BLaER1 (cell line): ENCODE measurements around the gene FOXS1.

Experiments used
- H3K27ac ChIP-seq: shearing (Covaris generic); formaldehyde crosslinking; 2 replicates; pipeline ENCODE4 v1.8.1; 2022
- H3K27me3 ChIP-seq: shearing (Covaris generic); formaldehyde crosslinking; 2 replicates; pipeline ENCODE4 v1.8.1; 2022
- H3K36me3 ChIP-seq: shearing (Covaris generic); formaldehyde crosslinking; 2 replicates; pipeline ENCODE4 v1.8.1; 2022
- H3K4me1 ChIP-seq: shearing (Covaris generic); formaldehyde crosslinking; 2 replicates; pipeline ENCODE4 v1.8.1; 2022
- H3K4me2 ChIP-seq: shearing (Covaris generic); formaldehyde crosslinking; 2 replicates; pipeline ENCODE4 v1.8.1; 2022
- H3K4me3 ChIP-seq: shearing (Covaris generic); formaldehyde crosslinking; 2 replicates; pipeline ENCODE4 v1.8.1; 2022
- H3K9ac ChIP-seq: shearing (Covaris generic); formaldehyde crosslinking; 2 replicates; pipeline ENCODE4 v1.8.1; 2022
- H3K9me3 ChIP-seq: shearing (Covaris generic); formaldehyde crosslinking; 2 replicates; pipeline ENCODE4 v1.8.1; 2022
- H4K20me1 ChIP-seq: shearing (Covaris generic); formaldehyde crosslinking; 2 replicates; pipeline ENCODE4 v1.8.1; 2022
- Cebpa-rat ChIP-seq: shearing (Covaris generic); IDR thresholded peaks from 2 replicates; pipeline ENCODE4 v1.8.1; 2022

Gene FOXS1

GRCh38 chr20:31845300-31845863 lies at the start of gene FOXS1:
Gene FOXS1, minus strand, starts transcription at chr20:31845604. Its CDS starts 62 bp downstream, at chr20:31845542.
- Histone ChIP-seq H4K20me1 (no peaks in the 10 kb centered on the region), H3K27ac (peak within 1 kb of the TSS; percentile 43; the same call in 1 of the 2 replicates), H3K4me3 (no peak within 1 kb of the TSS), H3K36me3 (no peaks in the 10 kb centered on the region), H3K27me3 (no peaks in the 10 kb centered on the region), H3K4me2 (peak within 1 kb of the TSS; percentile 85), H3K9ac (peak within 1 kb of the TSS; percentile 26; the same call in 1 of the 2 replicates), H3K9me3 (no peaks in the 10 kb centered on the region), H3K4me1 (peaks cover 49% of the 10 kb centered on the region)
- no peak for TF ChIP-seq Cebpa-rat

- no peaks in the 10 kb centered on the region for H3K27me3 ChIP-seq
- no peak overlapping the region for H3K9ac ChIP-seq
- H3K9me3 ChIP-seq = peaks cover 4% of the 10 kb centered on the region; the same call in 1 of the 2 replicates
- no peak overlapping the region for H3K4me3 ChIP-seq
- TF ChIP-seq Cebpa-rat = no peak
- H3K4me1 ChIP-seq = peaks cover 11% of the 10 kb centered on the region
- H4K20me1 ChIP-seq = no peaks in the 10 kb centered on the region
- no peak overlapping the region for H3K4me2 ChIP-seq
- H3K36me3 ChIP-seq = no peaks in the 10 kb centered on the region
- no peak overlapping the region for H3K27ac ChIP-seq
These were observed 45.2 kb upstream of the FOXS1 start for GRCh38 chr20:31890646-31891045.

GRCh38 chr20:31883829-31884228 lies 38.4 kb upstream of the FOXS1 start:
- no peak overlapping the region for H3K4me3 ChIP-seq
- peaks cover 25% of the 10 kb centered on the region for H3K4me1 ChIP-seq
- no peak overlapping the region for H3K27ac ChIP-seq
- H4K20me1 ChIP-seq = no peaks in the 10 kb centered on the region
- no peaks in the 10 kb centered on the region for H3K36me3 ChIP-seq
- no peaks in the 10 kb centered on the region for H3K27me3 ChIP-seq
- no peaks in the 10 kb centered on the region for H3K9me3 ChIP-seq
- TF ChIP-seq Cebpa-rat = no peak
- no peak overlapping the region for H3K9ac ChIP-seq
- no peak overlapping the region for H3K4me2 ChIP-seq

- Histone ChIP-seq H3K27ac (no peak overlapping the region; the same call in 1 of the 2 replicates), H3K4me3 (no peak overlapping the region), H3K27me3 (no peaks in the 10 kb centered on the region), H3K36me3 (no peaks in the 10 kb centered on the region), H3K4me2 (no peak overlapping the region; the same call in 1 of the 2 replicates), H3K4me1 (peaks cover 26% of the 10 kb centered on the region), H3K9me3 (no peaks in the 10 kb centered on the region), H3K9ac (no peak overlapping the region), H4K20me1 (no peaks in the 10 kb centered on the region)
- no peak for TF ChIP-seq Cebpa-rat
These were observed 36.5 kb upstream of the FOXS1 start for GRCh38 chr20:31881945-31882344.

- no peaks in the 10 kb centered on the region for H3K9me3 ChIP-seq
- H3K4me2 ChIP-seq = peak overlapping the region; percentile 82
- no peak for TF ChIP-seq Cebpa-rat
- peak overlapping the region; percentile 69 for H3K4me3 ChIP-seq
- H4K20me1 ChIP-seq = no peaks in the 10 kb centered on the region
- no peak overlapping the region; the same call in 1 of the 2 replicates for H3K27ac ChIP-seq
- H3K36me3 ChIP-seq = no peaks in the 10 kb centered on the region
- peak overlapping the region; percentile 50; the same call in 1 of the 2 replicates for H3K9ac ChIP-seq
- no peaks in the 10 kb centered on the region for H3K27me3 ChIP-seq
- peaks cover 33% of the 10 kb centered on the region for H3K4me1 ChIP-seq
These were observed 34.0 kb upstream of the FOXS1 start for GRCh38 chr20:31879143-31879987.

GRCh38 chr20:31877684-31878083 lies 32.3 kb upstream of the FOXS1 start:
- no peak overlapping the region for H3K9ac ChIP-seq
- H3K4me3 ChIP-seq = no peak overlapping the region
- peaks cover 4% of the 10 kb centered on the region; the same call in 1 of the 2 replicates for H3K27me3 ChIP-seq
- no peaks in the 10 kb centered on the region for H3K36me3 ChIP-seq
- peaks cover 30% of the 10 kb centered on the region for H3K4me1 ChIP-seq
- TF ChIP-seq Cebpa-rat = no peak
- no peaks in the 10 kb centered on the region for H4K20me1 ChIP-seq
- H3K4me2 ChIP-seq = no peak overlapping the region
- H3K27ac ChIP-seq = no peak overlapping the region
- no peaks in the 10 kb centered on the region for H3K9me3 ChIP-seq

- Histone ChIP-seq H3K9ac (no peak overlapping the region), H3K4me3 (no peak overlapping the region), H3K4me1 (peaks cover 29% of the 10 kb centered on the region), H4K20me1 (no peaks in the 10 kb centered on the region), H3K27ac (no peak overlapping the region), H3K27me3 (peaks cover 24% of the 10 kb centered on the region), H3K4me2 (peak overlapping the region; percentile 1; the same call in 1 of the 2 replicates), H3K9me3 (no peaks in the 10 kb centered on the region), H3K36me3 (no peaks in the 10 kb centered on the region)
- no peak for TF ChIP-seq Cebpa-rat
These were observed 30.3 kb upstream of the FOXS1 start for GRCh38 chr20:31875671-31876070.

GRCh38 chr20:31872406-31872805 lies 27.0 kb upstream of the FOXS1 start:
- peaks cover 42% of the 10 kb centered on the region for H3K27me3 ChIP-seq
- no peak overlapping the region for H3K27ac ChIP-seq
- no peak overlapping the region for H3K4me3 ChIP-seq
- no peaks in the 10 kb centered on the region for H4K20me1 ChIP-seq
- no peaks in the 10 kb centered on the region for H3K36me3 ChIP-seq
- H3K9ac ChIP-seq = no peak overlapping the region
- no peak overlapping the region for H3K4me2 ChIP-seq
- TF ChIP-seq Cebpa-rat = no peak
- no peaks in the 10 kb centered on the region for H3K9me3 ChIP-seq
- peaks cover 45% of the 10 kb centered on the region for H3K4me1 ChIP-seq

GRCh38 chr20:31871618-31871954 lies 26.2 kb upstream of the FOXS1 start:
- peaks cover 42% of the 10 kb centered on the region for H3K27me3 ChIP-seq
- H3K4me3 ChIP-seq = no peak overlapping the region
- H3K36me3 ChIP-seq = no peaks in the 10 kb centered on the region

More at GRCh38 chr20:31871618-31871954, 26.2 kb upstream of the FOXS1 start:
- no peaks in the 10 kb centered on the region for H4K20me1 ChIP-seq
- no peak overlapping the region for H3K9ac ChIP-seq
- H3K4me1 ChIP-seq = peaks cover 45% of the 10 kb centered on the region
- TF ChIP-seq Cebpa-rat = no peak
- H3K27ac ChIP-seq = no peak overlapping the region
- H3K4me2 ChIP-seq = peak overlapping the region; percentile 93
- H3K9me3 ChIP-seq = no peaks in the 10 kb centered on the region
